Measurements from ENCODE around the gene CACNG1.
"Not testable (repeated sequence)": the region's sequence is repeated elsewhere in the genome, so short reads cannot be mapped to it uniquely, and the experiment has no call there.

The CACNG1 gene

DNA sequence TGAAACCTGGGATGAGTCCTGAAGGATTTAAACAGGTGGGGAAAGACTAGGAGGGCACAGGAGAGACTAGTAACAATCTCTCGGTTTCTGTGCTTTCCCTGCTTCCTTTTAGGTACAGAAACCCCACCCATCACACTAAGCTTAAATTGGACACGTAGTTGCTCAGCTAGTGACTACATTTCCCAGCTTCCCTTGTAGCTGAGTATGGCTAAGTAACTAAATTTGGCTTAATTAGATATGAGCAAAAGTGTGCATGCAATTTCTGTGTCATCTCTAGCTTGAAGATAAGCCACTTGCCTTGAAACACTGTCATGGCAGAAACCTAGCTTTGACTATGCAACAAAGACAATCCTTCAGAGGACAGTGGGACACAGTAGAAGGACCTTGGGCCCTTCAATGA lies 36.5 kb downstream of the CACNG1 start:
- DNase-seq (ENCODE audit: low read depth in 2 of 2), result no peak

DNA sequence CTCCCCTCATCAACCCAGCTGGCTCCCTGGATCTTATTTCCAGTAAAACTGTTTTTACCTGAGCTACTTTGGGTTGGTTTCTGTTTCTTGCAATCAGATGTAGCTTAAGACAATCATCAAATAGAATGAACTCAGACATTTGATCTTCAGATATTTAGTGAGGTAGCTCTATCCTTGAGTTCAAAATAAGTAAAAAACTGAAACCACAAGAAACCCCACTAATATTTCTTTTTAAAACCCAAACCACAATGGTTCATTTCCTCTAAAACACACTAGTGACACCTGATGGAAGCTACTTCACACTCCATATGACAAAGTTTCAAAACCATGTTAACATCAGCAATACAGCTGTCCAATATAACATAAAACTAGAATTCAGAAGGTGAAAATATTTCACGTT lies 37.8 kb downstream of the CACNG1 start:
- DNase-seq (ENCODE audit: low read depth in 2 of 2), result no peak

DNA sequence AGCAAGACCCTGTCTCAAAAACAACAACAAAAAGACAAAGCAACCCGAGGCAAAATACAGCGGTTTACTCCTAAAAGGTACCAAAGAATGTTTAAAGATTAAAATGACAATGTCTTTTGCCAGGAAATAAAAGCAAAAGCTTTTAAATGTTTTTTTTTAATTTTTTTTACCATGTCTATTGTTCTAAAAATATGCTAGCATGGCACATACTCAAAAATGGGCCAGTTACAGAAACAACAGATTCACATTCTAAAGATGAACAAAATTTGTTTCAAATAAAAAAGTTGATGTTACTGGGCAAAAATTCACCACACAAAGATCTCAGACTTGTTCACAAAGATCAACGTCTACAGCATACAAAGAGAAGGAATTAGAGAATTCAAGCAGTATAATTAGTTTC lies 41.1 kb downstream of the CACNG1 start:
- no peak for DNase-seq (ENCODE audit: low read depth in 2 of 2)

GRCh38 chr17:67088639-67089038 lies 44.3 kb downstream of the CACNG1 start:
- DNase-seq (ENCODE audit: low read depth in 2 of 2), result no peak

DNA sequence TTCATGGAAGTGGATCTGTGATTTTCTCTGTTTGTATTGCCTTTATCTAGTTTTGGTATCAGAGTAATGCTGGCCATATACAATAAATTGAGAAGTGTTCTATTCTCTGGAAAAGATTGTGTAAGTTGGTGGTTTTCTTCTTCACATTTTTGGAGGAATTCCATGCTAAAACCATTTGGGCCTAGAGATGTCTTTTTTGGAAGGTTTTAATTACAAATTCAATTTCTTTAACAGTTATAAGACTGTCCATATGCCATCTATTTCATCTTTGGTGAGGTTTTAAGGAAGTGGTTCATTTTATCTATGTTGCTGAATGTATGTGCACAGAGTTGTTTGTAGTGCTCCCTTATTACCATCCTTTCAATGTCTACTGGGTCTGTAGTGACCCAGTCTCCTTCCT lies 46.0 kb downstream of the CACNG1 start:
- no peak for DNase-seq (ENCODE audit: low read depth in 2 of 2)

GRCh38 chr17:67092291-67092690 lies 47.9 kb downstream of the CACNG1 start:
- DNase-seq (ENCODE audit: low read depth in 2 of 2), result no peak

DNA sequence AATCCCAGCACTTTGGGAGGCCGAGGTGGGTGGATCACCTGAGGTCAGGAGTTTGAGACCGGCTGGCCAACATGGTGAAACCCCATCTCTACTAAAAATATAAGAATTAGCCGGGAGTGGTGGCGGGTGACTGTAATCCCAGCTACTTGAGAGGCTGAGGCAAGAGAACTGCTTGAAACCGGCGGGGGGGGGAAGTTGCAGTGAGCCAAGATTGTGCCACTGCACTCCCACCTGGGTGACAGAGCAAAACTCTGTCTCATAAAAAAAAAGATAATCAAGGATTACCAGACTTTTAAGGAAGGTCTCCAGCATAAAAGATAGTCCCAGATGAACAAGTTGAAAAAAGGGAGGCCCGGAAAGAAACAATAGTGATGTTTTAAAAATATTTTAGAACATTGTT lies 48.4 kb downstream of the CACNG1 start:
- DNase-seq (ENCODE audit: low read depth in 2 of 2), result not testable (repeated sequence)

DNA sequence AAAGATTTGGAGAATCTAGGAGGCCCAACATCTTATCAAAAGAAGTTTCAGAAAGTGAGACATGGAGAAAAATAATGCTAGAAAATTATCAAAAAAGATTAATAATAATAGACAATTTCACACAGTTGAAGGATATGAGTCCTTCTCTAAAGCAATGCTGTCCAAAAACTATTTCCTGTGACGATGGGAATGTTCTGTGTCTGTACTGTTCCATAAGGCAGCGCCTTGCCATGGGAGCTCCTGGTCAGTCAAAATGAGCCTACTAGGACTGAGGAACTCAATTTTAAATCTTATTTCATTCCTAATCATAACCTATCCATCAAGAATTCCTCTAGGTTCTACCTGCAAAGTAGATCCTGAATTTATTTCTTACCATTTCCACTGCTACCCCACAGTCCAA lies 49.0 kb downstream of the CACNG1 start:
- no peak for DNase-seq (ENCODE audit: low read depth in 2 of 2)

DNA sequence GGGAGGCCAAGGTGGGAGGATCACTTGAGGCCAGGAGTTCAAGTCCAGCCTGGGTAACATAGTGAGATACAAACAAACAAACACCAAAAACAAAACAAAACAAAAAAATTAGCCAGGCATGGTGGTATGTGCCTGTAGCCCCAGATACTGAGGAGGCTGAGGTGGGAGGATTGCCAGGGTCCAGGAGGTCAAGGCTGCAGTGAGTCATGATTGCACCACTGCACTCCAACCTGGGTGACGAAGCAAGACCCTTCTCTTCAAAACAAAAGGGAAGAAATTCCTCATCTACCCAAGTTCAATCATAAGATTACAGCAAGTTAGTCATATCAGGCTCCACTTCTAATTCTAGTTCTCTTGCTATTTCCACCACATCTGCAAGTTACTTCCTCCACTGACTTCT lies 50.9 kb downstream of the CACNG1 start:
- not testable (repeated sequence) for DNase-seq (ENCODE audit: low read depth in 2 of 2)

DNA sequence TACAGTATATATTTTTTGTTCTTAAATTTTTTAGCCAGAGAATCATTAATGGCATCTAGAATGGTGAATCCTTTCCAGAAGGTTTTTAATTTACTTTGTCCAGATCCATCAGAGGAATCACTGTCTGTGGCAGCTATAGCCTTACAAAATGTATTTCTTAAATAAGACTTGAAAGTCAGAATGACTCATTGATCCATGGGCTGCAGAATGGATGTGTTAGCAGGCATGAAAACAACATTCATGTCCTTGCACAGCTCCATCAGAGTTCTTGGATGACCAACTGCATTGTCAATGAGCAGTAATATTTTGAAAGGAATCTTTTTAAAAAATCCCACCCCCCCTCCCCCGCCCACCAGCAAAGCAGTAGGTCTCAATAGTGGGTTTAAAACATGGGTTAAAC lies 51.4 kb downstream of the CACNG1 start:
- no peak for DNase-seq (ENCODE audit: low read depth in 2 of 2)

DNA sequence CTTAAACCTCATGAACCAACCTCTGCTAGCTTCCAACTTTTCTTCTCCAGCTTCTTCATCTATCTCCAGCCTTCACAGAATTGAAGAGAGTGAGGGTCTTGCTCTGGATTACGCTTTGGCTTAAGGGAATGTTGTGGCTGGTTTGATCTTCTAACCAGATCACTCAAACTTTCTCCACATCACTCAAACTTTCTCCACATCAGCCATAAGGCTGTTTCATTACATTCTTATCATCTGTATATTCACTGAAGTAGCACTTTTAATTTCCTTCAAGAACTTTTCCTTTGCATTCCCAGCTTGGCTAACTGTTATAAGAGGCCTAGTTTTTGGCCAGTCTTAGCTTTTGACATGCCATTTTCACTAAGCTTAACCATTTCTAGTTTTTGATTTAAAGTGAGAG lies 52.3 kb downstream of the CACNG1 start:
- DNase-seq (ENCODE audit: low read depth in 2 of 2), result no peak

- no peak for DNase-seq (ENCODE audit: low read depth in 2 of 2)
Measured at GRCh38 chr17:67098006-67098405, 53.7 kb downstream of the CACNG1 start.

DNA sequence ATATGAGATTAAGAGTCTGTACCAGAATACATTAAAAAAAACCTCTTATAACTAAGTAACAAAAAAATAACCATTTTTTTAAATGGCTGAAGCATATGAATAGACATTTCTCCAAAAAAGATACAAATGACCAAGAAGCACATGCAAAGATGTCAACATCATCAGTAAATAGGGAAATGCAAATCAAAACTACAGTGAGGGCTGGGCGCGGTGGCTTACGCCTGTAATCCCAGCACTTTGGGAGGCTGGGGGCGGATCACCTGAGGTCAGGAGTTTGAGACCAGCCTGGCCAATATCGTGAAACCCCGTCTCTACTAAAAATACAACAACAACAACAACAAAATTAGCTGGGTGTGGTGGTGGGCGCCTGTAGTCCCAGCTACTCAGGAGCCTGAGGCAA lies 60.3 kb downstream of the CACNG1 start:
- DNase-seq (ENCODE audit: low read depth in 2 of 2), result not testable (repeated sequence)

GRCh38 chr17:67105213-67105612 lies 60.9 kb downstream of the CACNG1 start:
- no peak for DNase-seq (ENCODE audit: low read depth in 2 of 2)

Measured in activated CD4-positive, alpha-beta T cell treated with anti-CD3 and anti-CD28 coated beads for 24 hours (primary cell).